Measurements from ENCODE around the gene PKD2L2. TPM values are rescaled to one million over a fixed set of nuclear protein-coding genes. Genes with fewer than 3 reads are reported as not detected.

Gene PKD2L2
- total RNA-seq, 2 donors from 2014 or later = 0.29 TPM; not detected in 1

GRCh38 chr5:137876101-137876500 lies 13.2 kb upstream of the PKD2L2 start:
- intact Hi-C loops (cut with DNase I) = no loop called here
- DNase-seq (ENCODE audit: low spot score) = no peak

DNA sequence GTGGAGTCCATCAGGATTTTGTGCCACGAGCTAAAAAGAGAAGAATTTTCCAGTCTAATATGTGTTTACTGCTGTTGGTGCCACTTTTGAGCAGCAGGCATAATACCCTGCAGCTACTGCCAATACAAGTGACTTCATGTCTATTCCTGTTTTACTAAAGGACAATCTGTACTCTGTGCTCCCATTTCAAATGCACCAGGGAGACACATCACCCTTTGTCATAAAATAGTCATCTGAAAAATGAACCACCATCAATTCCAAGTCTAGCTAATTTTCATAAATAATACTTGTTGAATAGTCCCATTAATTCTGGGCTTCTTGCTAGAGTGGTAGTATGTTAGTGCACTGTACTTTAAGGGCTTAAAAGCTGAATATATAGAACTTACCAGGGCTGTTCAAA lies 8.9 kb upstream of the PKD2L2 start:
- DNase-seq (ENCODE audit: low spot score) = no peak
- intact Hi-C loops (cut with DNase I) = loop anchor here (1.0 to 10.0 kb wide), 2 partner anchors 34 to 46 kb away; no protein-coding TSS in a partner anchor

GRCh38 chr5:137887831-137888230 lies 1.4 kb upstream of the PKD2L2 start:
- no peak for DNase-seq (ENCODE audit: low spot score)
- intact Hi-C loops (cut with DNase I) = loop anchor here in 1 of 2 donors (10.0 kb wide), 1 partner anchor 53 kb away; no protein-coding TSS in a partner anchor

DNA sequence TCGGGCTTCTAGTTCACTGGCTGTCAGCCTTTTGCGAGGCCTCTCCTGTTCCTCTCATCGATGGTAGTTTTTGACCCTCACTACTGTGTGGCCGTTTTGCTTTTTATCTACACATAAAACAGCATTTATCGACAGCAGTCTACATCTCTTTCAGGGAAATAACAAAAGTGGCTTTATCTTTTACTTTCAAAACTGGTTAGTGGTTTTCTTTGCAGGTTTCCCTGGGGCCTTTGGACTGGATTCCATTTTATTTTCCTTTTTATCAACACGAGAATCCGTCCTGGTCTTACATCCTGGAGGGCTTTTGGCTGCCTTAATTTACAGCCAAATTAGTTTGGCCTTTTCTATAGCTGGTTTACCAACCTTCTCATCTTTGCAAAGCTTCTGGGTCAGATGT lies 793 bp upstream of the PKD2L2 start:
- no peak for DNase-seq (ENCODE audit: low spot score)
- intact Hi-C loops (cut with DNase I) = loop anchor here in 1 of 2 donors (10.0 kb wide), 1 partner anchor 54 kb away; no protein-coding TSS in a partner anchor

DNA sequence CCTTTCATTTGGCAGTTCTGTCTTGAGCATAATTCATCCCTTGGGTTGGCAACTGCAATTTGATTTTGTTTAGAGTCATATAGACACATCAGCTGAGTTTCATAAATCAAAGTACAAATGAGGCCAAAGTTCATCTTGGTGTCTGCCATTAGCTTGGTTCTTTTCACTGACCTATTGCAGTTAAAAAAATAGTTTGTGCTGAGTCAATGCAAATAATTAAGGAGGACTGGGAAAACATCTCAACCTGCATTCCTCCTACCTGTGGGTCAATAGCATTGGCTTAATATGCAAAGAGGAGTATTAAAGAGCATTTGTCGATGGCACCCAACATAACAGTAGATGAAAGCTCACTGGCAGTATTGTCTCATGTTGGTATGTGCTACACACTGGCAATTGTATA lies 1.6 kb downstream of the PKD2L2 start:
- intact Hi-C loops (cut with DNase I) = no loop called here
- DNase-seq (ENCODE audit: low spot score) = no peak

- intact Hi-C loops (cut with DNase I) = no loop called here
- DNase-seq (ENCODE audit: low spot score) = no peak
Measured at GRCh38 chr5:137891849-137892248, 2.6 kb downstream of the PKD2L2 start.

- intact Hi-C loops (cut with DNase I) = no loop called here
- DNase-seq (ENCODE audit: low spot score) = no peak
Measured at GRCh38 chr5:137894586-137894985, 5.3 kb downstream of the PKD2L2 start.

- intact Hi-C loops (cut with DNase I) = no loop called here
- no peak for DNase-seq (ENCODE audit: low spot score)
Measured at GRCh38 chr5:137896560-137896959, 7.3 kb downstream of the PKD2L2 start.

- intact Hi-C loops (cut with DNase I) = no loop called here
- DNase-seq (ENCODE audit: low spot score) = no peak
Measured at GRCh38 chr5:137899493-137899892, 10.2 kb downstream of the PKD2L2 start.

- no peak for DNase-seq (ENCODE audit: low spot score)
Measured at GRCh38 chr5:137901011-137901817, 12.0 kb downstream of the PKD2L2 start.

GRCh38 chr5:137902408-137903133 lies 13.3 kb downstream of the PKD2L2 start:
- intact Hi-C loops (cut with DNase I) = no loop called here

More at GRCh38 chr5:137901011-137901817, 12.0 kb downstream of the PKD2L2 start:
- intact Hi-C loops (cut with DNase I) = no loop called here

DNA sequence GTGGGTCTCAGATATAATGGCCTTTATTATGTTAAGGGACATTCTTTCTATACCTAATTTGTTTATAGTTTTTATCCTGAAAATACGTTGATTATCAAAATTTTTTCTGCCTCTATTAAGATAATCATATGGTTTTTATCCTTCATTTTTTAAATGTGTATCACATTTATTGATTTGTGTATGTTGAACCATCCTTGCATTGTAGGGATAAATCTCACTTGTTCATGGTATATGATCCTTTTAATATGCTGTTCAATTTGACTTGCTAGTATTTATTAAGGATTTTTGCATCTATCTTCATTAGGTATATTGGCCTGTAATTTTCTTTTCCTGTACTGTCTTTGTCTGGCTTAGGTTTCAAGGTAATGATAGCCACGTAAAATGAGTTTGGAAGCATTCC lies 25.5 kb downstream of the PKD2L2 start:
- intact Hi-C loops (cut with DNase I) = no loop called here
- DNase-seq (ENCODE audit: low spot score) = no peak

More at GRCh38 chr5:137902408-137903133, 13.3 kb downstream of the PKD2L2 start:
- DNase-seq (ENCODE audit: low spot score) = no peak

- DNase-seq (ENCODE audit: low spot score) = no peak
- intact Hi-C loops (cut with DNase I) = no loop called here
Measured at GRCh38 chr5:137916923-137917322, 27.7 kb downstream of the PKD2L2 start.

DNA sequence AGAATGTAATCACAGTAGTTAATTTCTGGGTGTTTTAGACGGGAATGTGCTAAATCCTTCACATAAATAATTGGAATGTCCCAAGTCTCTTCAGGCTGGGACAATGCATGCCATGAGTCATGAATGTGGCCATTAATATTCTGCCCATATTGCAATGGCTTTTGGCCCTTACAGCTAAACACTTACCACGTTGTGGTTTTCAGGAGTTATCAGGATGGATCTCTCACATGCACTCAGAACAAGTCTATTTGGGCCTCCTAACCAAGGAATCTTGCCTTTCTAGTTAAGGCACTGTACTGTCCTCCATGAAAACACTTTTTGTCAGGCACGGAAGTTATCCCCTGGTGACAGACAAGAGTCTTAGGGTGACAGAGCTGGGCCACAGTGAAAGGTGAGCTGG lies 32.7 kb downstream of the PKD2L2 start:
- intact Hi-C loops (cut with DNase I) = no loop called here
- DNase-seq (ENCODE audit: low spot score) = no peak

DNA sequence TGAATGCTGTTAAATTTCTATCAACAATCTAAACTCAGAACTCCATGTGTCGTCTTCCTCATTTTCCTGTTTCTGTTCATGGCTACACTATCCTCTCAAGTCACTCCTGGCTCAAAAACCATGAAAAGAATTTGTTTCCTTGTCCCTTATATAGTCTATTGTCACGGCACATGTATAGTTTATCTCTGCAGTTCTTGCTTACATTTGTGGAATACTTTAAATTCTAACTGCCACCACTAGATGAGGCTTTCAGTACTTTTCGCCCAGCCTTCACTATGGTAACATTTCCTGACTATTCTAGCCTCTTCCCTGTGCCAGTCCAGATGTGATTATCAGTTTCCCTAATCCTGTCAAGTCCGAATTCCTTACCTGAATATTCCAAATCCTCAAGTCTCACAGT lies 34.6 kb downstream of the PKD2L2 start:
- DNase-seq (ENCODE audit: low spot score) = no peak

DNA sequence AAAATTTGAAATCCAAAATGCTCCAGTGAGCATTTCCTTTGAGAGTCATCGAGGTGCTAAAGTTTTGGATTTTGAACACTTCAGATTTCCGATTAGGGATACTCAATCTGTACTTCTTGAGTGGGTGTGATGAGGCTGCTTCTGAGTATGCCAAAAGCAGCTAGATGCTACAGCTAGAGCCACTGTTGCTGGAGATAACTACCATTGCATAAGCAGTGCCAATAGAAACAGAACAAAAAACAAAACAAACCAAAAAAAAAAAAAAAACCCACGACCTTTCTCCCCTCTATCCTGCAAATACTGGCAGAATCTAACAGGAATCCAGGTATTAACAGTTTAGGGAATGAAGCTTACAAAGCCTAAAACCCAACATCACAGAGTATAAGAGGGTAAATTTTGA lies 43.5 kb downstream of the PKD2L2 start:
- DNase-seq (ENCODE audit: low spot score) = no peak
- intact Hi-C loops (cut with DNase I) = no loop called here

More for the DNA sequence above, 34.6 kb downstream of the PKD2L2 start:
- intact Hi-C loops (cut with DNase I) = no loop called here

- DNase-seq (ENCODE audit: low spot score) = no peak
- intact Hi-C loops (cut with DNase I) = no loop called here
Measured at GRCh38 chr5:137933491-137933911, 44.2 kb downstream of the PKD2L2 start.

DNA sequence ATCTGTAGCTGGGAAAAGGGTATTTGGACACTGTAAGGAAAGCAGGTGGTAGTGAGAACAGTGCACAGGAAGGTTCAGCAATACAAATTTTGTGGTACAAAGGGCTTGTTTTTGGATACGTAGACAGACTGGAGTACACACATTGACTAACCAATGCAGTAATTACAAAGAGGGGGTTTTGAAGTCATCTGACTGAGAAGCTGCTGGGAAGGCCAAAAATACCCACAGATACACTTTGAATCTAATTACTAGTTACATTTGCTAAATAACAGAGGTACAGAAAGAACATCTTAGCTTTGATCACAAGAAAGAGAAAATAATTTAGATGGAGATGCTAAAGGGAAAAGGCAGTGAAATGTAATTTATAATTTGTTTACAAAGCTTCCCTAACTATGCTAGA lies 45.9 kb downstream of the PKD2L2 start:
- DNase-seq (ENCODE audit: low spot score) = no peak
- intact Hi-C loops (cut with DNase I) = no loop called here

- intact Hi-C loops (cut with DNase I) = no loop called here
- no peak for DNase-seq (ENCODE audit: low spot score)
Measured at GRCh38 chr5:137935694-137936093, 46.4 kb downstream of the PKD2L2 start.

DNA sequence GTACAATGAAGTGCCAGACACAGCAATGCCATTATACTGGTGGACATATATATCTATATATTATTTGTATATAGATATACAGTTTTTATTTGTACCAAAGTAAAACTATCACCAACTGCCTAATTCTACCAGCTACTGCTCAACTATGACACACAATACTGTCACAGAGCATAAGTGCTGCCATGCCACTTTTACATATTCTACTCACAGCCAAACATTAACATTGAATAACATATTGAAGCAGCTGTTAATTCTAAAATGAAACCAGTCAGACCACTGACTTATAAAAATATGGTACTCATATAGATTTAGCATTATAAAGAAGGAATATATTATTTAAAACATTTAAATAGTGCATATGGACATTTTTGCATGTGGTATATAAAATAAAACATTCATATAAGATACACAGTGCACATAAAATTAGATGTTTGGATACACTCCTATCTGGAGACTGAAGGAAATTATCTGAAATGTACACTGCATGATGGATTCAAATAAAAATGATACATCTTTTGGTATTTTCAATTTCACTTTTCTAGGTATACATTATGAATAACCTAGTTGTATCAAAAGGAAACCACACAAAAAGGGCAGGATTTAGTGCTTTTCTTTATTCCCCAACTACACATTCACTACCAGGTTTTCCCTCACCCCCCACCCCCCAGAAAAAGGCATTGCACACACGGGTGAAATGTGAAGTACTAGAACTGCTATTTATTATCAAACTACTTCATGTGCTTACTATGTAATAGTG lies 48.9 kb downstream of the PKD2L2 start:
- intact Hi-C loops (cut with DNase I) = no loop called here
- no peak for DNase-seq (ENCODE audit: low spot score)
